ENCODE data around the gene SRGAP1. TPM values are rescaled to one million over a fixed set of nuclear protein-coding genes. Genes with fewer than 3 reads are reported as not detected.

SRGAP1 gene
- total and polyA plus RNA-seq, 2 donors from 2014 or later: 1.8 to 13.5 TPM

- DNase-seq (no peak), FAIRE-seq (no peak)
- no peak for TF ChIP-seq CTCF (IDR thresholded peaks at IDR 0.05; ENCODE audit: borderline replicate concordance, extremely low read depth, insufficient read depth)
- Histone ChIP-seq H3K9me3 (ENCODE audit: control insufficient read depth in 2 of 3, insufficient read depth in 1 of 3, low read length in 3 of 3) (no peaks in the 10 kb centered on the region), H3K4me3 (ENCODE audit: low read length in 3 of 3) (no peak overlapping the region), H3K27me3 (ENCODE audit: control insufficient read depth, insufficient read depth, low read length) (no peaks in the 10 kb centered on the region), H3K36me3 (ENCODE audit: control insufficient read depth in 2 of 3, insufficient read depth in 3 of 3, low read length in 3 of 3) (no peaks in the 10 kb centered on the region), H3K9ac (ENCODE audit: low read length in 3 of 3) (no peak overlapping the region), H3K27ac (ENCODE audit: low read depth in 2 of 2, low read length in 2 of 2) (no peak overlapping the region), H3K4me1 (ENCODE audit: control insufficient read depth in 2 of 3, insufficient read depth in 2 of 3, low read depth in 1 of 3, low read length in 3 of 3) (peaks cover 0 to 3% (median 2%) of the 10 kb centered on the region in 3 donors)
- intact Hi-C loops (cut with DNase I): no loop called here
Measured at GRCh38 chr12:64025174-64025958, 180.9 kb downstream of the SRGAP1 start.

GRCh38 chr12:64027311-64027710 is 182.8 kb downstream of the SRGAP1 start:
- H3K4me1 ChIP-seq (ENCODE audit: control insufficient read depth in 2 of 3, insufficient read depth in 2 of 3, low read depth in 1 of 3, low read length in 3 of 3): peaks cover 0 to 3% (median 2%) of the 10 kb centered on the region in 3 donors
- H3K27ac ChIP-seq (ENCODE audit: low read depth in 2 of 2, low read length in 2 of 2): no peak overlapping the region
- TF ChIP-seq CTCF (IDR thresholded peaks at IDR 0.05; ENCODE audit: borderline replicate concordance, extremely low read depth, insufficient read depth): no peak
- DNase-seq: no peak
- H3K9ac ChIP-seq (ENCODE audit: low read length in 3 of 3): no peak overlapping the region
- no peaks in the 10 kb centered on the region for H3K27me3 ChIP-seq (ENCODE audit: control insufficient read depth, insufficient read depth, low read length)
- no peaks in the 10 kb centered on the region for H3K9me3 ChIP-seq (ENCODE audit: control insufficient read depth in 2 of 3, insufficient read depth in 1 of 3, low read length in 3 of 3)
- no peak overlapping the region for H3K4me3 ChIP-seq (ENCODE audit: low read length in 3 of 3)
- H3K36me3 ChIP-seq (ENCODE audit: control insufficient read depth in 2 of 3, insufficient read depth in 3 of 3, low read length in 3 of 3): no peaks in the 10 kb centered on the region
- FAIRE-seq: no peak
- intact Hi-C loops (cut with DNase I): no loop called here

GRCh38 chr12:64028541-64028940 is 184.0 kb downstream of the SRGAP1 start:
- H3K27ac ChIP-seq (ENCODE audit: low read depth in 2 of 2, low read length in 2 of 2): no peak overlapping the region

More at GRCh38 chr12:64028541-64028940, 184.0 kb downstream of the SRGAP1 start:
- FAIRE-seq: no peak
- intact Hi-C loops (cut with DNase I): no loop called here
- no peak for TF ChIP-seq CTCF (IDR thresholded peaks at IDR 0.05; ENCODE audit: borderline replicate concordance, extremely low read depth, insufficient read depth)
- H3K4me1 ChIP-seq (ENCODE audit: control insufficient read depth in 2 of 3, insufficient read depth in 2 of 3, low read depth in 1 of 3, low read length in 3 of 3): peaks cover 0 to 3% (median 2%) of the 10 kb centered on the region in 3 donors
- no peak overlapping the region for H3K9ac ChIP-seq (ENCODE audit: low read length in 3 of 3)
- H3K36me3 ChIP-seq (ENCODE audit: control insufficient read depth in 2 of 3, insufficient read depth in 3 of 3, low read length in 3 of 3): no peaks in the 10 kb centered on the region
- no peak overlapping the region for H3K4me3 ChIP-seq (ENCODE audit: low read length in 3 of 3)
- no peaks in the 10 kb centered on the region for H3K9me3 ChIP-seq (ENCODE audit: control insufficient read depth in 2 of 3, insufficient read depth in 1 of 3, low read length in 3 of 3)
- no peaks in the 10 kb centered on the region for H3K27me3 ChIP-seq (ENCODE audit: control insufficient read depth, insufficient read depth, low read length)
- DNase-seq: no peak

Data from kidney (tissue), 14 donors.